ENCODE results near the gene MEP1B. TPM values are rescaled to one million over a fixed set of nuclear protein-coding genes. Genes with fewer than 3 reads are reported as not detected.

Gene MEP1B
- polyA plus RNA-seq, 4 donors = 0.47 to 102 (median 57.2) TPM

DNA sequence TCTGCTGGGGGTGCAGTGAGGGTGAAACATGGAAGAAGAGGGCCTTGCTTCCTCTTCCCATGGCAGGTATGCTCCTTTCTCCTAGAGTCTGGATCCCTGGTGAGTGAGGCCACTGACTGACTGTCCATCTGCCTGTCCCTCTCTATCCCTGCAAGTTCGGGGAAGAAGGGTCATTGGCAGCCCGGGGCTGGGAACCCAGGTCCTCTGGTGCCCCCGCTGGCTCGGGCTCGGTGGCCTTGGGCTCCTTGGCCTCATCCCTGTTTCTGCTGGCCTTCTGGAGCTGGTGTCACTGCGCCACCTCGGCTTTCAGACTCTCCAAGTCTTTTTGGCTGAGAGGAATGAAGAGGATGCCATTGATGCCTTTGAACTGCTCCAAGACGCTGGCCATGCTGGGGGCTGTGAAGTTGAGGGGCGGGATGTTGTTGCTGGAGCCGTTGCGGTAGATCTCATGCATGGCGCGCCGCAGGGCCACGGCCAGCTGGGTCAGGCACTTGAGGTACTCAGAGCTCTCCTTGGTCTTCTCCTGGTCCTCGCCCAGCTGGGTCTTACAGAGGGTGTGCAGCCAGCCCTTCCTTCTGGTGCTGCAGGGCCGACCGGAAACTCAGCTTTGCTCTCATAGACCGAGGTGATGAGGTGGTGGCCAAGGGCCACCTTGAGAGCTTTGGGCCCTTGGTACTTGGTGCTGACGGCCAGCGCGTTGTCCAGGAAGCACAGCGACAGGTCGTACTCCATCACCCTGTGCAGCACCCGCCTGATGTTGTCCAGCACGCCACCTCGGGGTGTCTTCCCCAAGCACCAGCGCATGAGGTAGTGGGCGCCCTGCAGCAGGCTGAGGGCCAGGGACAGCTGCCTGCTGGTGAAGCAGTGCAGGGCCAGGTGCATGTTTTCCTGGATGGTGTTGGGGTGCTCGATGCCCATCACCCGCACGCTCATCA, 6.3 kb downstream of the MEP1B start:
- no peak for DNase-seq
- no peaks in the 10 kb centered on the region for H3K27me3 ChIP-seq (ENCODE audit: control insufficient read depth in 3 of 3, insufficient read depth in 3 of 3, low read length in 3 of 3)
- H3K9me3 ChIP-seq (ENCODE audit: control insufficient read depth in 2 of 2, insufficient read depth in 1 of 2, low read depth in 1 of 2, low read length in 1 of 2) = no peaks in the 10 kb centered on the region
- no peak overlapping the region for H3K4me3 ChIP-seq (ENCODE audit: low read depth in 1 of 3, low read length in 3 of 3)
- H3K27ac ChIP-seq (ENCODE audit: low read depth in 1 of 3, low read length in 2 of 3) = no peak overlapping the region
- peaks cover 0 to 18% (median 0%) of the 10 kb centered on the region in 3 donors for H3K36me3 ChIP-seq (ENCODE audit: control insufficient read depth in 3 of 3, insufficient read depth in 2 of 3, low read depth in 1 of 3, low read length in 3 of 3)
- FAIRE-seq = no peak
- 95 to 98% (median 96%) methylated on average over 31 to 32 of the region's 32 CpGs for WGBS, 3 donors
- peaks cover 0 to 6% (median 5%) of the 10 kb centered on the region in 3 donors for H3K4me1 ChIP-seq (ENCODE audit: control insufficient read depth in 3 of 3, insufficient read depth in 2 of 3, low read depth in 1 of 3, low read length in 2 of 3)

DNA sequence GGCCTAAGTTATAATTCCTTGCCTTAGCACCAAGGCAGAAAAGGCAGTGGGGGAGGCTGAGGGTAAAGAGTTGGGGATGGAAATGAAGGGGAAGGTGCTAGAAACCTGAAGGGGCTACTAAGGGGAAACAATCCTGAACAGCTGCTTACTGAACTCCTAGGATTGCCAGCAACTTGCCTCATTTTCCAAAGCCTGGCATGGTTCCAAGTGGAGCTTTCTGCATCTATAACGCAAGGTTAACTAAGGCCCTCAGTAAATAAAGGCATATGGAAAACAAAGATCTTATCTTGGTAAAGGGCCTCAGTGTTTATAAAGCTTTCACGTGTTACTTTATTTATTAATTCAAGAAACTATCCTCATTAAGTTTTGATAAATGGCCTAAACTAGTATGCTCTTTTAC, 10.9 kb downstream of the MEP1B start:
- H3K27me3 ChIP-seq (ENCODE audit: control insufficient read depth in 3 of 3, insufficient read depth in 3 of 3, low read length in 3 of 3) = no peaks in the 10 kb centered on the region
- H3K9me3 ChIP-seq (ENCODE audit: control insufficient read depth in 2 of 2, insufficient read depth in 1 of 2, low read depth in 1 of 2, low read length in 1 of 2) = no peaks in the 10 kb centered on the region
- H3K4me3 ChIP-seq (ENCODE audit: low read depth in 1 of 3, low read length in 3 of 3) = no peak overlapping the region
- WGBS, 3 donors = 12 to 39% (median 38%) methylated on average over 2 of the region's 2 CpGs
- peak; percentile 30 to 60 for DNase-seq
- H3K27ac ChIP-seq (ENCODE audit: low read depth in 1 of 3, low read length in 2 of 3) = peak overlapping the region in 2 of 3 donors; percentile 76 to 81
- peaks cover 0 to 12% (median 0%) of the 10 kb centered on the region in 3 donors for H3K36me3 ChIP-seq (ENCODE audit: control insufficient read depth in 3 of 3, insufficient read depth in 2 of 3, low read depth in 1 of 3, low read length in 3 of 3)
- no peak for FAIRE-seq
- H3K4me1 ChIP-seq (ENCODE audit: control insufficient read depth in 3 of 3, insufficient read depth in 2 of 3, low read depth in 1 of 3, low read length in 2 of 3) = peaks cover 3 to 17% (median 9%) of the 10 kb centered on the region in 3 donors

DNA sequence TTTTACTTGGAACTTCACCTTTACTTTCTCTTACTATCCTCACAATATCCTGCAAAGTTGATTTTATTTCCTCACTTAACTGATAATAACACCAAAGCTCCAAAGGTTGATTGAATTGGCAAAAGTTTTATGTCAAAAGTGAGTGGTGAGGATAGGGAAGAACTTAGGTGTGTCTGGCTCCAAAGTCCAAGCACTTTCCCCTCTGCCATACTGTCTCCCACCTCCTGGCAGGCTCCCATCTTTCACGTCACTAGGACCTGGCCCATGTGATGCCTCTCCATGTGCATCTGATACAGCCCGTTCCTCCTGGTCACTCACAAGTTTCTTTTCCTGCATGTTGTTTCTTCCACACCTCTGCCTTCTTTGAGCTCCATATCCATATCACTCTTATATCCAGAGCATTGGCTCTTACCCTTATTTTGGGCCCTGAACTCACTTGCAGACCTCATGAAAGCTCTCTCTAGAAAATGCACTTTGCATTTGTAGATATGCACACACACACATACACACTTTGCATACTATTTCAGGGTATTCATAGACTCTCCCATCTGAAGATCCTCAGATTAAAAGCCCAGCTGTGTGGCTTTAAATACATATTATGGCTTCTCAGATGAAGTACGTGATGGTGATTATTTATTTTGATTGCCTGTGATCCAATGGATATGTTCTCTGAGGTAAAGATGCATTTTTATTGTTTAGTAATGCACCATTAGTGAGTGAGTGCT, 12.3 kb downstream of the MEP1B start:
- FAIRE-seq (no peak), DNase-seq (peak; percentile 87 to 99)
- Histone ChIP-seq H3K27me3 (ENCODE audit: control insufficient read depth in 3 of 3, insufficient read depth in 3 of 3, low read length in 3 of 3) (no peaks in the 10 kb centered on the region), H3K27ac (ENCODE audit: low read depth in 1 of 3, low read length in 2 of 3) (peak overlapping the region in 1 of 3 donors; percentile 50), H3K9me3 (ENCODE audit: control insufficient read depth in 2 of 2, insufficient read depth in 1 of 2, low read depth in 1 of 2, low read length in 1 of 2) (no peaks in the 10 kb centered on the region), H3K36me3 (ENCODE audit: control insufficient read depth in 3 of 3, insufficient read depth in 2 of 3, low read depth in 1 of 3, low read length in 3 of 3) (peaks cover 0 to 7% (median 0%) of the 10 kb centered on the region in 3 donors), H3K4me1 (ENCODE audit: control insufficient read depth in 3 of 3, insufficient read depth in 2 of 3, low read depth in 1 of 3, low read length in 2 of 3) (peaks cover 3 to 21% (median 9%) of the 10 kb centered on the region in 3 donors), H3K4me3 (ENCODE audit: low read depth in 1 of 3, low read length in 3 of 3) (no peak overlapping the region)
- WGBS, 3 donors = 30 to 65% (median 56%) methylated on average over 3 of the region's 3 CpGs

DNA sequence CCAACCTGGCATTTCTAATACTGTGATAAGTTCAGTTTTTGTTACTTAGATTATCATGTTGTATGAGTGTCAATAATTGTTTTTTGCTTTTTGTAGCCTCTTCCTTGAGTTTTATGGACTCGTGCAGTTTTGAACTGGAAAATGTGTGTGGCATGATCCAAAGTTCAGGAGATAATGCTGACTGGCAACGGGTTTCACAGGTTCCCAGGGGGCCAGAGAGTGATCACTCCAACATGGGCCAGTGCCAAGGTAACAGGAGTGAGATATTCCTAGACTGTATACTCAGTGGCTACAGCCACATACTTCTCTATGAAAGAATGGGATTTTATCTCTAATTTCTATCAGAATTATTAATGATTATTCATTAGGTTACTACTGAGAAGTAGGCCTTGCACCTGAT, 18.2 kb downstream of the MEP1B start:
- peak; percentile 93 to 96 for DNase-seq
- no peaks in the 10 kb centered on the region for H3K27me3 ChIP-seq (ENCODE audit: control insufficient read depth in 3 of 3, insufficient read depth in 3 of 3, low read length in 3 of 3)
- FAIRE-seq = peak; percentile 68
- H3K4me1 ChIP-seq (ENCODE audit: control insufficient read depth in 3 of 3, insufficient read depth in 2 of 3, low read depth in 1 of 3, low read length in 2 of 3) = peaks cover 0 to 56% (median 14%) of the 10 kb centered on the region in 3 donors
- no peaks in the 10 kb centered on the region for H3K9me3 ChIP-seq (ENCODE audit: control insufficient read depth in 2 of 2, insufficient read depth in 1 of 2, low read depth in 1 of 2, low read length in 1 of 2)
- H3K4me3 ChIP-seq (ENCODE audit: low read depth in 1 of 3, low read length in 3 of 3) = no peak overlapping the region
- WGBS, 3 donors = 8 to 47% (median 18%) methylated on average over 2 of the region's 2 CpGs
- H3K36me3 ChIP-seq (ENCODE audit: control insufficient read depth in 3 of 3, insufficient read depth in 2 of 3, low read depth in 1 of 3, low read length in 3 of 3) = peaks cover 0 to 14% (median 0%) of the 10 kb centered on the region in 3 donors
- H3K27ac ChIP-seq (ENCODE audit: low read depth in 1 of 3, low read length in 2 of 3) = peak overlapping the region in 2 of 3 donors; percentile 20 to 76

DNA sequence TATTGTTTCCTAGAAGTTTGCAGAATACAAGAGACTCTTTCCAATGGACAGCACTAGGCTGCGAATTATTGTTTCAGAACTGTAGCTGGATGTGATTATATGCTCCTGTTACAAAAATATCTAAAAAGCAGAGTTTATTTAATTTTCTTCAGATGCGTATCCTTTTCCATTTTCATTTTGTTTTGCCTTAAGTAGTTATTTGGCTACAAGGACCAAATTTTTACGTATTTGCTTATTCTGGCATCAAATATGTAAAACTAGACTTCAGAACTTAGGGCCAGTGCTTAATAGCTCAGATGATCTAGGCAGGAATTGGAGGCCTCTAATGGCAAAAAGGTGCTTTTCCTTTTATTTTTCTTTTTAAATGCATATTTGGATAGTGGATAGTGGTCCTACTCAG, 18.7 kb downstream of the MEP1B start:
- peaks cover 0 to 62% (median 15%) of the 10 kb centered on the region in 3 donors for H3K4me1 ChIP-seq (ENCODE audit: control insufficient read depth in 3 of 3, insufficient read depth in 2 of 3, low read depth in 1 of 3, low read length in 2 of 3)
- H3K4me3 ChIP-seq (ENCODE audit: low read depth in 1 of 3, low read length in 3 of 3) = no peak overlapping the region
- peaks cover 0 to 14% (median 0%) of the 10 kb centered on the region in 3 donors for H3K36me3 ChIP-seq (ENCODE audit: control insufficient read depth in 3 of 3, insufficient read depth in 2 of 3, low read depth in 1 of 3, low read length in 3 of 3)
- DNase-seq (no peak), FAIRE-seq (no peak)
- WGBS, 3 donors = 63 to 79% (median 79%) methylated on average over 3 of the region's 3 CpGs
- H3K27me3 ChIP-seq (ENCODE audit: control insufficient read depth in 3 of 3, insufficient read depth in 3 of 3, low read length in 3 of 3) = no peaks in the 10 kb centered on the region
- H3K9me3 ChIP-seq (ENCODE audit: control insufficient read depth in 2 of 2, insufficient read depth in 1 of 2, low read depth in 1 of 2, low read length in 1 of 2) = no peaks in the 10 kb centered on the region
- peak overlapping the region in 1 of 3 donors; percentile 76 for H3K27ac ChIP-seq (ENCODE audit: low read depth in 1 of 3, low read length in 2 of 3)

DNA sequence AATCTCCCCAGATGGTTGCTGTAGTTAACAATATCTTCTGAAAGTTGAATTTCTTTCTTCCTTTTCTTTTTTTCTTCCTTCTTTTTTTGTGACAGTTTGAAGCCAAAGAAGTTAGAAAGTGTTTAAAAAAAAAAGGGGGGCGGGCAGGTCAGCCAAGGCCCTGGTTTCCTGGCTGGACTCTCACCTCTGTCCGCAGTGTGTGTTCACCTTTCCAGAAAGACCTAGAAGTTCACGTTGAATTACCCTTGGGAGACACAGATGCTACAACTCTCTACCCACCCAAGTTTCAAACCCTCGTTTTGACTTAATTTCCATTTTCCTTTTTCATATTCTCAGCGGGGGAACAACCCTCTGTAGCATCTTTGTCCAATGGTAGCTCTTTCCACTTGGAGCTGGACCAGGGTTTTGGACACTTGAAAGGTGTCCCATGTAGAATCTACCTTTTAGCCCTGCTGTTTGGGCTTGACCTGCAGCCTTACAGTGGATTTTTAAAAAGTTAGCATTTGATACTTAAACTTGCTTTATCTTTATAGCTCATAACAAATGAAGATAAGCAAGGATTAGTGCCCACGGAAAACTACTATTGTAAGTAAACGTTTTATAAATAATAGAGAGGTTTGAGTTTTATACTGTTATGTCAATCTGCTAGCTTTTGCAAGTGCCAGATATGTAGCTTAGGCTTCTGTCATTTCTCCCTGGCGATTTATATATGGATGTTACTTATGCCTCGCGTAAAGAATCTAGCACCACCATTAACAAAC, 20.0 kb downstream of the MEP1B start:
- H3K27ac ChIP-seq (ENCODE audit: low read depth in 1 of 3, low read length in 2 of 3) = peak overlapping the region in 1 of 3 donors; percentile 76
- peaks cover 0 to 11% (median 0%) of the 10 kb centered on the region in 3 donors for H3K36me3 ChIP-seq (ENCODE audit: control insufficient read depth in 3 of 3, insufficient read depth in 2 of 3, low read depth in 1 of 3, low read length in 3 of 3)
- FAIRE-seq (no peak), DNase-seq (no peak)
- H3K4me3 ChIP-seq (ENCODE audit: low read depth in 1 of 3, low read length in 3 of 3) = no peak overlapping the region
- H3K4me1 ChIP-seq (ENCODE audit: control insufficient read depth in 3 of 3, insufficient read depth in 2 of 3, low read depth in 1 of 3, low read length in 2 of 3) = peaks cover 0 to 68% (median 12%) of the 10 kb centered on the region in 3 donors
- WGBS, 3 donors = 40 to 77% (median 65%) methylated on average over 10 of the region's 10 CpGs
- H3K27me3 ChIP-seq (ENCODE audit: control insufficient read depth in 3 of 3, insufficient read depth in 3 of 3, low read length in 3 of 3) = no peaks in the 10 kb centered on the region
- H3K9me3 ChIP-seq (ENCODE audit: control insufficient read depth in 2 of 2, insufficient read depth in 1 of 2, low read depth in 1 of 2, low read length in 1 of 2) = no peaks in the 10 kb centered on the region

DNA sequence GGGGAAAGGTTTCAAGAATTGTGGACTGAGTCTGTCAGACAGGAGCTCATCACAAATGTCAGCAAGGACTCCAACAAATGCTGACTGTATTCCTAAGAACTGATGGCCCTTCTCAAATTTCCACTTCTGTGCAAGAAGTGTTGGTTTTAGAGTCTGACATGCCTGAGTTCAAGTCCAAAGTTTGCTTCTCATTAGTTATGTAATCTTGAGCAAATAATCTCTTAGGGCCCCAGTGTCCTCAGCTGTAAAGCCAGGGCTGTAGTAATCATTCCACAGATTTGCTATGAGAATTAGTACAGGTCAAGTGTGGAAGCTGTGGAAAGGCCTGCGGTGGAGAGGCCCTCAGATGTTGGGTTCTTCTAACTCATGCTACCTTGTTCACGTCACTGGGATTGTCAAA, 23.9 kb downstream of the MEP1B start:
- Histone ChIP-seq H3K4me1 (ENCODE audit: control insufficient read depth in 3 of 3, insufficient read depth in 2 of 3, low read depth in 1 of 3, low read length in 2 of 3) (peaks cover 0 to 51% (median 12%) of the 10 kb centered on the region in 3 donors), H3K9me3 (ENCODE audit: control insufficient read depth in 2 of 2, insufficient read depth in 1 of 2, low read depth in 1 of 2, low read length in 1 of 2) (no peaks in the 10 kb centered on the region), H3K36me3 (ENCODE audit: control insufficient read depth in 3 of 3, insufficient read depth in 2 of 3, low read depth in 1 of 3, low read length in 3 of 3) (peaks cover 0 to 16% (median 0%) of the 10 kb centered on the region in 3 donors), H3K4me3 (ENCODE audit: low read depth in 1 of 3, low read length in 3 of 3) (no peak overlapping the region), H3K27ac (ENCODE audit: low read depth in 1 of 3, low read length in 2 of 3) (peak overlapping the region in 2 of 3 donors; percentile 20 to 33), H3K27me3 (ENCODE audit: control insufficient read depth in 3 of 3, insufficient read depth in 3 of 3, low read length in 3 of 3) (no peaks in the 10 kb centered on the region)
- FAIRE-seq = no peak
- WGBS, 3 donors = 20 to 65% (median 36%) methylated on average over 2 of the region's 2 CpGs
- DNase-seq = peak; percentile 82 to 84

DNA sequence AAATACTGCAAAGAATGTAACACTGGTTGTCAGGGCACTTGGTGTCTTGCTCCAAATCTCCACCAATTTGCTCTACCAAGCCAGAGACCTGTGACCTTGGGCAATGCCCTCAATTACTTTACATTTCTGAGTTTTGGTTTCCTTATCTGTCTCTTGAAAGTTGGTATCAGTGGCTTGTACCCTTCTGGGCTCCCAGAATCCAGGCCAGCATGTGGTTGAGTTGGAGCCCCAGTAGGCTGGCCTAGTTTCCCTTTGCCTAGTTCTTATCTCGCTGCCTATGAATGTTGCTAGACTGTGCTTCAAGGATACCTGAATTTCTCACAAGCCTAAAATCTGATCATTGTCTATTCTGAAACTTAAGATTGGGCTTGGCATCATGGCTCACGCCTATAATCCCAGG, 26.6 kb downstream of the MEP1B start:
- no peaks in the 10 kb centered on the region for H3K9me3 ChIP-seq (ENCODE audit: control insufficient read depth in 2 of 2, insufficient read depth in 1 of 2, low read depth in 1 of 2, low read length in 1 of 2)
- peaks cover 0 to 11% (median 0%) of the 10 kb centered on the region in 3 donors for H3K36me3 ChIP-seq (ENCODE audit: control insufficient read depth in 3 of 3, insufficient read depth in 2 of 3, low read depth in 1 of 3, low read length in 3 of 3)
- peaks cover 0 to 29% (median 5%) of the 10 kb centered on the region in 3 donors for H3K4me1 ChIP-seq (ENCODE audit: control insufficient read depth in 3 of 3, insufficient read depth in 2 of 3, low read depth in 1 of 3, low read length in 2 of 3)
- no peak for DNase-seq
- no peak overlapping the region for H3K27ac ChIP-seq (ENCODE audit: low read depth in 1 of 3, low read length in 2 of 3)
- no peaks in the 10 kb centered on the region for H3K27me3 ChIP-seq (ENCODE audit: control insufficient read depth in 3 of 3, insufficient read depth in 3 of 3, low read length in 3 of 3)
- FAIRE-seq = no peak
- WGBS, 3 donors = 88 to 98% (median 90%) methylated on average over 2 of the region's 2 CpGs
- no peak overlapping the region for H3K4me3 ChIP-seq (ENCODE audit: low read depth in 1 of 3, low read length in 3 of 3)

Measured in small intestine (tissue), 7 donors.